Right lobe of liver (tissue), 6 donors: Measurements from ENCODE around the gene VMP1. TPM values are rescaled to one million over a fixed set of nuclear protein-coding genes. Genes with fewer than 3 reads are reported as not detected.
"Not testable (repeated sequence)": the region's sequence is repeated elsewhere in the genome, so short reads cannot be mapped to it uniquely, and the experiment has no call there.

Experiments
- ATAC-seq, 4 donors: fragments of 200-7000 bp; cut with Tn5 transposase; one replicate each; pipeline ENCODE4 v1.9.1; 2020; ENCODE audit warnings: mild to moderate bottlenecking in 4 of 4, moderate library complexity in 4 of 4
- DNase-seq, 3 donors: peaks; one replicate each; pipeline ENCODE4 v3.0.0-alpha.2; 2020
- H3K27ac ChIP-seq, 3 donors: fragments of 200-600 bp; one replicate each; pipeline ENCODE4 v1.8.0; 2022
- H3K27me3 ChIP-seq, 2 donors: fragments of 200-600 bp; one replicate each; pipeline ENCODE4 v1.8.0; 2022
- H3K36me3 ChIP-seq, 4 donors: fragments of 200-600 bp; sonication (generic) in 1 of 4; one replicate each; pipeline versions ENCODE4 v1.5.1 to v1.8.0; 2017 to 2022; ENCODE audit warnings: control low read depth in 1 of 4
- H3K4me1 ChIP-seq, 4 donors: fragments of 200-600 bp; sonication (generic) in 1 of 4; one replicate each; pipeline versions ENCODE4 v1.5.1 to v1.8.0; 2017 to 2022; ENCODE audit warnings: control low read depth in 1 of 4
- H3K4me3 ChIP-seq, 3 donors: fragments of 200-600 bp; one replicate each; pipeline ENCODE4 v1.8.0; 2022
- H3K9me3 ChIP-seq, 4 donors: fragments of 200-600 bp; sonication (generic) in 1 of 4; one replicate each; pipeline versions ENCODE4 v1.5.1 to v1.8.0; 2017 to 2022; ENCODE audit warnings: control low read depth in 1 of 4
- POLR2A ChIP-seq: fragments of 450-650 bp; IDR thresholded peaks from one replicate; pipeline ENCODE4 v1.6.1; 2017; ENCODE audit warnings: antibody characterized with exemption, mild to moderate bottlenecking
- WGBS: methylation state at CpG from one replicate; pipeline ENCODE4 v1.1.6; 2018; ENCODE audit warnings: low coverage, low lambda C conversion rate; ENCODE audit not compliant: insufficient coverage; ENCODE audit errors: missing lambda C conversion rate; 5-methylcytosine and 5-hydroxymethylcytosine counted together
- intact Hi-C, 2 donors: fragments of 100-400 bp; cut with DNase I; formaldehyde crosslinking; loops; one replicate each; pipeline versions ENCODE4 v1.11.2 to v1.14.1; 2022
- total RNA-seq, 6 experiments: library from RNA; depleted of rRNA in 2 of 6; stranded (reverse); fragments of >200 nt in 2 of 6; fragmentation: NEBNext Ultra II Directional in 3 of 6; extraction: Animal tissue kit (Norgen Biotek cat#: 25700) in 3 of 6; gene quantifications; one replicate each; pipeline versions ENCODE4 v1.1.0 to v1.2.4, GENCODE V29; 2016 to 2023
- TF ChIP-seq, protein P1 (sequence below), 4 donors: fragments of 200-600 bp in 3 of 4; fragments of 450-650 bp in 1 of 4; IDR thresholded peaks; one replicate each; pipeline versions ENCODE4 v1.5.1 to v1.8.0; 2016 to 2022; ENCODE audit warnings: antibody characterized with exemption in 4 of 4, mild to moderate bottlenecking in 2 of 4
- donor health status: DM: no; HTN: yes; CAD: no.
- donor health status: DM: no; HTN: no; CAD: no.
- donor health status: DM: no; HTN: no; CAD: no.
- donor health status: DM: no; HTN: yes; CAD: no.
- donor health status: DM: no; HTN: yes; CAD: no.

The VMP1 gene
- total RNA-seq, 6 experiments from 2014 or later = 56.9 to 247 (median 160) TPM

DNA sequence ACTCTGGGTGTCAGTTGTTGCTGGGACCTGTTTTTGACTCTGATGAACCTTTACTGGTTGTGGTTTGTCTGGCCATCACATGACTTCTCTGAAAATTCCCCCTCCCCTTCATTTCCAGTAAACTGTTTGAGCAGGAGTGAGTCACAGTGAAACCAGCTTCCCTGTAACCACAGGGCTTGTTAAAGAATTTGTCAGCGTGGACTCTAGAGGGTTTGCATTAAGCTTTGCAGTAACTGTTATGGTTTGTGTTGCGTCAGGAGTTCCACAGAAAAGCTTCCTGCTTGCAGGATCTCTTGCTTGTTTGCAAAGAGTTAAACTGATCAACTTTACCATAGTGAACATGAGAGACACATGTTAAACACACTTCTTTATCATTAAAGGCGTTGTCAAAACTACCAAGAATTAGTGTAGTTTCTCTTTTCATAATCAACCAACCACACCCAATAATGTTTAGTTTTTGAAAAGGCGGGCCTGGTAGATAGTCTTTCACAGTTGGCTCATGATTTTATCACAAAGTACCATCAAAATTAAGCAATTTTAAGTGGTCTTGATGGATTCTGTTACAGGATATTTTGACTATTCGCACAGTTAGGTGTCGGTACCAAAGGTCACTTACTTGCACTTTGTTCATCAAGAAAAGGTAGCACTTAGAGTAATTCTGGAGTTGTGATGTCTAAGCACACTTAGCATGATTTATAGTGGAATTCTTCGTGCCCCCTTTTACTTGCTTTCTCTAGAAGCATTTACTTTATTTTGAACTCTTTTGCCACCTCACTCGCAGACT lies 79.3 kb downstream of the VMP1 start:
- Histone ChIP-seq H3K4me1 (peaks cover 0 to 42% (median 19%) of the 10 kb centered on the region in 4 donors), H3K9me3 (no peaks in the 10 kb centered on the region), H3K36me3 (no peaks in the 10 kb centered on the region), H3K27ac (peak overlapping the region; percentile 74 to 86 (median 75)), H3K27me3 (no peaks in the 10 kb centered on the region), H3K4me3 (peak overlapping the region in 1 of 3 donors; percentile 8)
- no peak for DNase-seq
- TF ChIP-seq, protein P1, sequence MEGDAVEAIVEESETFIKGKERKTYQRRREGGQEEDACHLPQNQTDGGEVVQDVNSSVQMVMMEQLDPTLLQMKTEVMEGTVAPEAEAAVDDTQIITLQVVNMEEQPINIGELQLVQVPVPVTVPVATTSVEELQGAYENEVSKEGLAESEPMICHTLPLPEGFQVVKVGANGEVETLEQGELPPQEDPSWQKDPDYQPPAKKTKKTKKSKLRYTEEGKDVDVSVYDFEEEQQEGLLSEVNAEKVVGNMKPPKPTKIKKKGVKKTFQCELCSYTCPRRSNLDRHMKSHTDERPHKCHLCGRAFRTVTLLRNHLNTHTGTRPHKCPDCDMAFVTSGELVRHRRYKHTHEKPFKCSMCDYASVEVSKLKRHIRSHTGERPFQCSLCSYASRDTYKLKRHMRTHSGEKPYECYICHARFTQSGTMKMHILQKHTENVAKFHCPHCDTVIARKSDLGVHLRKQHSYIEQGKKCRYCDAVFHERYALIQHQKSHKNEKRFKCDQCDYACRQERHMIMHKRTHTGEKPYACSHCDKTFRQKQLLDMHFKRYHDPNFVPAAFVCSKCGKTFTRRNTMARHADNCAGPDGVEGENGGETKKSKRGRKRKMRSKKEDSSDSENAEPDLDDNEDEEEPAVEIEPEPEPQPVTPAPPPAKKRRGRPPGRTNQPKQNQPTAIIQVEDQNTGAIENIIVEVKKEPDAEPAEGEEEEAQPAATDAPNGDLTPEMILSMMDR (IDR thresholded peaks at IDR 0.05) = peak in 1 of 4 donors; percentile 13
- peak; percentile 81 for TF ChIP-seq POLR2A
- intact Hi-C loops = no loop called here
- ATAC-seq = peak; percentile 80 to 87 (median 82)
- 22% methylated on average over 8 of the region's 8 CpGs for WGBS

DNA sequence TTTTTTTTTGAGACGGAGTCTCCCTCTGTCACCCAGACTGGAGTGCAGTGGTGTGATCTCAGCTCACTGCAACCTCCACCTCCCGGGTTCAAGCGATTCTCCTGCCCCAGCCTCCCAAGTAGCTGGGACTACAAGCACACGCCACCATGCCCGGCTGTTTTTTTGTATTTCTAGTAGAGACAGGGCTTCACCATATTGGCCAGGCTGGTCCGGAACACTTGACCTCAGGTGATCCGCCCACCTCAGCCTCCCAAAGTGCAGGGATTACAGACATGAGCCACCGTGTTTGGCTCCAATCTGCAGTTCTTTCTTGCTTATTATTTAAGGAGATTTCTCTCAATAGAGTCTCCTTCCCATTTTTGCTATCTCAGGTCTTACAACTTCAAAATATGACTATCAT lies 82.4 kb downstream of the VMP1 start:
- H3K36me3 ChIP-seq, DNase-seq, intact Hi-C loops, H3K27me3 ChIP-seq, H3K9me3 ChIP-seq, H3K4me3 ChIP-seq, ATAC-seq: not testable (repeated sequence)
- H3K27ac ChIP-seq = peak overlapping the region in 1 of 3 donors; percentile 56
- H3K4me1 ChIP-seq = peaks cover 0 to 25% (median 13%) of the 10 kb centered on the region in 4 donors
- 92% methylated on average over 5 of the region's 8 CpGs for WGBS

DNA sequence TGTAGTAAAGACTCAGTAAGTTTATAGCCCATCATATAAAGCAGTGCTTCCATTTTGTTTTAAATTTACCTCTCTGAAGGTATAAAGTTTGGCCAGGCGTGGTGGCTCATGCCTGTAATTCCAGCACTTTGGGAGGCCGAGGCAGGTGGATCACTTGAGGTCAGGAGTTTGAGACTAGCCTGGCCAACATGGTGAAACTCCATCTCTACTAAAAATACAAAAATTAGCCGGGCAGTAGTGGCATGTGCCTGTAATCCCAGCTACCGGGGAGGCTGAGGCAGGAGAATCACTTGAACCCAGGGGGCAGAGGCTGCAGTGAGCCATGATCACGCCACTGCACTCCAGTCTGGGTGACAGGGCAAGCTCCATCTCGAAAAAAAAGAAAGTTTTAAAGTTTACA lies 83.0 kb downstream of the VMP1 start:
- ATAC-seq, H3K9me3 ChIP-seq, H3K36me3 ChIP-seq, intact Hi-C loops, H3K27me3 ChIP-seq, DNase-seq, H3K4me3 ChIP-seq: not testable (repeated sequence)
- WGBS = 87% methylated on average over 5 of the region's 6 CpGs
- Histone ChIP-seq H3K4me1 (peaks cover 0 to 19% (median 11%) of the 10 kb centered on the region in 4 donors), H3K27ac (peak overlapping the region; percentile 17 to 56 (median 48))

DNA sequence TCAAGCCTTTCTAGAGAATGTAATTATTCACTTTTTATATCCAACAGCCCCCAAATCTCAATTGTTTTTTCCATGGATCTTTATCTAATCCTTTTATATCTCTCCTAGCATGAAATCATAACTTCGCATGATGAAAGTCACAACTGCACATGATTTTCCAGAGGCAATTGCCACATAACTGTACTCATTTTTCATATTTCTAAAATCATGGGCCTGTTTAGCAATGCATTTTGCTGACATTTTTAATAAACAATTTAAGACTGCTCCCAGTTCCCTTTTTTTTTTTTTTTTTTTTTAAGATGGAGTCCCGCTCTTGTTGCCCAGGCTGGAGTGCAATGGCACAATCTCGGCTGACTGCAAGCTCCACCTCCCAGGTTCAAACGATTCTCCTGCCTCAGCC lies 83.5 kb downstream of the VMP1 start:
- no peak for DNase-seq
- H3K4me3 ChIP-seq = no peak overlapping the region
- TF ChIP-seq, protein P1 (IDR thresholded peaks at IDR 0.05) = no peak
- no peak for TF ChIP-seq POLR2A
- ATAC-seq = no peak
- WGBS = 73% methylated on average over 2 of the region's 4 CpGs
- H3K4me1 ChIP-seq = peaks cover 0 to 16% (median 10%) of the 10 kb centered on the region in 4 donors
- H3K27me3 ChIP-seq = no peaks in the 10 kb centered on the region
- H3K9me3 ChIP-seq = no peaks in the 10 kb centered on the region
- H3K27ac ChIP-seq = peak overlapping the region in 2 of 3 donors; percentile 9 to 48
- H3K36me3 ChIP-seq = no peaks in the 10 kb centered on the region
- intact Hi-C loops = no loop called here

DNA sequence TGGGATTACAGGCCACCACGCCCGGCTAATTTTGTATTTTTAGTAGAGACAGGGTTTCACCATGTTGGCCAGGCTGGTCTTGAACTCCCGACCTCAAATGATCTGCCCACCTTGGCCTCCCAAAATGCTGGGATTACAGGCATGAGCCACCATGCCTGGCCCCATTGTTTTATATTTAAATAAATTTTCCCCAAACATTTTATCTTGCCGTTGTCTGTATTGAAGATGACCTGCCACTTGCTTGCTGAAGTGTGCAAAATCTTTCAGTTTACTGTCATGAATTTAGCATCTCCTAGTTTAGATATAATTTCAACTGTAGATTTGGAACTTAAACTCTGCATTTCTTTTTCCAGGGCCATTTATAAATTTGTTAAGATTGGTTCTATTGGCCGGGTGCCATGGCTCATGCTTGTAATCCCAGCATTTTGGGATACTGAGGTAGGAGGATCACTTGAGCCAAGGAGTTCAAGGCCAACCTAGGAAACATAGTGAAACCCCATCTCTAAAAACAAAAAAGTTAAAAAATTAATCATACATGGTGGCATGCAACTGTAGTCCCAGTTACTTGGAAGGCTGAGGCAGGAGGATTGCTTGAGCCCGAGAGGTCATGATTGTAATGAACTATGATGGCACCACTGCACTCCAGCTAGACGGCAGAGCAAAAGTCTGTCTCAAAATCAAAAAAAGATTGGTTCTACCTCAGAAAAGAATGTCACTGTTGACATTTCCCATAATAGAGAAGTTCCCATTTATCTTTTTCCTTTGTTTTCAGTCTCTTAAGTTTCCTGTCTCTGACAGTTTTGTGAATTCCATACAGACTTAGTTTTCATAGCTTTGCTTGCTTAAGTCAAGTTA lies 84.4 kb downstream of the VMP1 start:
- Histone ChIP-seq H3K27me3 (no peaks in the 10 kb centered on the region), H3K27ac (peak overlapping the region in 2 of 3 donors; percentile 6 to 20), H3K4me1 (peaks cover 0 to 9% (median 5%) of the 10 kb centered on the region in 4 donors), H3K9me3 (no peaks in the 10 kb centered on the region), H3K36me3 (no peaks in the 10 kb centered on the region), H3K4me3 (no peak overlapping the region)
- peak; percentile 21 to 52 (median 31) for ATAC-seq
- TF ChIP-seq POLR2A = no peak
- TF ChIP-seq, protein P1 (IDR thresholded peaks at IDR 0.05) = no peak
- intact Hi-C loops = no loop called here
- WGBS = 86% methylated on average over 7 of the region's 7 CpGs
- DNase-seq = no peak

DNA sequence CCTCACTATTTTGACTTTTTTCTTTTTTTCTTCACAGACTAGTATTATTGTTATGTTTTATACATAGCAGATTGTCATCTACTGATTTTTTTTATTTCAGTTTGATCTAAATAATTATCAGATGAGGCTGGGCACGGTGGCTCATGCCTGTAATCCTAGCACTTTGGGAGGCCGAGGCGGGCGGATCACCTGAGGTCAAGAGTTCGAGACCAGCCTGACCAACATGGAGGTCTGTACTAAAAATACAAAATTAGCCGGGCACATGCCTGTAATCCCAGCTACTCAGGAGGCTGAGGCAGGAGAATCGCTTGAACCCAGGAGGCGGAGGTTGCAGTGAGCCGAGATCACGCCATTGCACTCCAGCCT lies 85.0 kb downstream of the VMP1 start:
- H3K4me3 ChIP-seq, H3K27me3 ChIP-seq, H3K9me3 ChIP-seq, ATAC-seq, H3K36me3 ChIP-seq, DNase-seq, intact Hi-C loops, H3K4me1 ChIP-seq: not testable (repeated sequence)
- peak overlapping the region in 2 of 3 donors; percentile 6 to 20 for H3K27ac ChIP-seq
- WGBS = 100% methylated on average over 2 of the region's 10 CpGs
